Pancreas (tissue), 10 donors: ENCODE measurements around the gene MEAK7. TPM values are rescaled to one million over a fixed set of nuclear protein-coding genes. Genes with fewer than 3 reads are reported as not detected.

Source experiments
- ATAC-seq, 4 donors: fragments of 200-7000 bp; cut with Tn5 transposase; one replicate each; pipeline versions ENCODE4 v1.8.0 to v1.9.1; 2020; ENCODE audit warnings: mild to moderate bottlenecking in 4 of 4, moderate library complexity in 4 of 4
- DNase-seq, 6 donors: peaks; one replicate each; pipeline ENCODE4 v3.0.0-alpha.2; 2020
- FAIRE-seq: peaks from 2 replicates; lab custom pipeline; 2012; peaks lifted over from hg19 to GRCh38; lab: Jason Lieb, UNC
- H3K27ac ChIP-seq, 4 donors: fragments of 200-600 bp; sonication (generic); 1 replicate in 3 of 4; 2 replicates in 1 of 4; pipeline versions ENCODE4 v1.5.0 to v1.8.0; 2020
- H3K27me3 ChIP-seq, 4 donors: fragments of 200-600 bp; one replicate each; pipeline ENCODE4 v1.8.0; 2021
- H3K36me3 ChIP-seq, 3 donors: fragments of 200-600 bp; sonication (generic) in 1 of 3; one replicate each; pipeline versions ENCODE4 v1.5.0 to v1.8.0; 2020 to 2021
- H3K4me1 ChIP-seq, 3 donors: fragments of 200-600 bp; one replicate each; pipeline ENCODE4 v1.8.0; 2021
- H3K4me3 ChIP-seq, 4 donors: fragments of 200-600 bp; sonication (generic) in 2 of 4; one replicate each; pipeline versions ENCODE4 v1.5.0 to v1.8.0; 2020 to 2021
- H3K9me3 ChIP-seq, 4 donors: fragments of 200-600 bp; one replicate each; pipeline ENCODE4 v1.8.0; 2021
- CTCF ChIP-seq, 4 donors: fragments of 200-600 bp; sonication (generic) in 3 of 4; IDR thresholded peaks; one replicate each; pipeline versions ENCODE4 v1.5.0 to v1.8.0; 2021; ENCODE audit warnings: antibody characterized with exemption in 4 of 4
- WGBS, 2 donors: extraction: QIAGEN DNeasy Blood & Tissue Kit; methylation state at CpG; one replicate each; pipeline ENCODE4 v1.1.7; 2013; 5-methylcytosine and 5-hydroxymethylcytosine counted together
- intact Hi-C, 3 donors: fragments of 100-400 bp; cut with DNase I; formaldehyde crosslinking; loops; one replicate each; pipeline versions ENCODE4 v1.11.1 to v1.14.2; 2022
- polyA plus RNA-seq, 2 donors: library from polyadenylated mRNA; stranded (reverse); fragments of 200-250 nt; gene quantifications; one replicate each; pipeline ENCODE4 v1.2.3, GENCODE V29; 2013
- total RNA-seq, 6 donors: library from RNA; stranded (reverse); fragmentation: NEBNext Ultra II Directional in 4 of 6; extraction: Animal tissue kit (Norgen Biotek cat#: 25700) in 4 of 6; gene quantifications; one replicate each; pipeline versions ENCODE4 v1.2.1 to v1.2.4, GENCODE V29; 2021 to 2023
- donor health status: healthy with polysubstance abuse.
- donor health status: DM: no; HTN: no; CAD: no; lungs with moderate emphysema.
- donor health status: DM: no; HTN: no; CAD: no.
- donor health status: control.
- donor health status: control.
- donor health status: Bipolar disorder and iron deficiency.
- donor health status: DM: yes; HTN: yes; CAD: no.
- donor health status: DM: no; HTN: no; CAD: no.
- donor health status: DM: no; HTN: no; CAD: no.
- donor health status: DM: yes; HTN: yes; CAD: no.

The MEAK7 gene
- total and polyA plus RNA-seq, 8 donors: 2.1 to 10.5 (median 4.8) TPM

DNA sequence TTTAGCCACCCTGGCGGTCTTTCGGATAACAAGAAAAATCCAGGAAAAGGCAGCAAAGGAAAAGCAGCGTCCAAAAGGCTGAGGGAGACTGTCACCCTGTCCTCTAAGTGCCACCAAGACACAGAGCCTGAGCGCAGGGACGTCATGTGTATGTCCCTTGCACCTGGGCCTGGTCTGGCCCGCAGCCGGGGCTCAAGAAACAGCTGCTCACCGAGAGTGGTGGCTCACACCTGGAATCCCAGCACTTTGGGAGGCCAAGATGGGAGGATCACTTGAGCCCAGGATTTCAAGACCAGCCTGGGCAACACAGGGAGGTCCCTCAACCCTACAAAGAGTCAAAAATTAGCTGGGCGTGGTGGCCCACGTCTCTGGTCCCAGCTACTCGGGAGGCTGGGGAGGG lies 9.2 kb upstream of the MEAK7 start:
- no peaks in the 10 kb centered on the region for H3K9me3 ChIP-seq
- H3K4me1 ChIP-seq: peaks cover 0 to 4% (median 0%) of the 10 kb centered on the region in 3 donors
- H3K4me3 ChIP-seq: no peak overlapping the region
- intact Hi-C loops: loop anchor here in 2 of 3 donors (5.0 to 10.0 kb wide), 3 partner anchors 109 to 214 kb away; no protein-coding TSS in a partner anchor
- ATAC-seq (no peak), FAIRE-seq (no peak), DNase-seq (no peak)
- H3K27ac ChIP-seq: no peak overlapping the region
- WGBS, 2 donors: 72 to 81% methylated on average over 10 to 11 of the region's 11 CpGs
- H3K36me3 ChIP-seq: no peaks in the 10 kb centered on the region
- no peak for TF ChIP-seq CTCF (IDR thresholded peaks at IDR 0.05)
- no peaks in the 10 kb centered on the region for H3K27me3 ChIP-seq

- H3K4me1 ChIP-seq: peaks cover 0 to 4% (median 0%) of the 10 kb centered on the region in 3 donors
- intact Hi-C loops: loop anchor here in 2 of 3 donors (5.0 to 10.0 kb wide), 3 partner anchors 109 to 214 kb away; no protein-coding TSS in a partner anchor
- no peak overlapping the region for H3K4me3 ChIP-seq
- H3K9me3 ChIP-seq: no peaks in the 10 kb centered on the region
- no peaks in the 10 kb centered on the region for H3K36me3 ChIP-seq
- no peak for ATAC-seq
- no peaks in the 10 kb centered on the region for H3K27me3 ChIP-seq
- 84 to 88% methylated on average over 10 of the region's 10 CpGs for WGBS, 2 donors
- DNase-seq: no peak
- FAIRE-seq: no peak
- TF ChIP-seq CTCF (IDR thresholded peaks at IDR 0.05): no peak
- H3K27ac ChIP-seq: no peak overlapping the region
These were observed 8.7 kb upstream of the MEAK7 start for GRCh38 chr16:84513123-84513522.

GRCh38 chr16:84511831-84512230 lies 7.4 kb upstream of the MEAK7 start:
- Histone ChIP-seq H3K4me3 (no peak overlapping the region), H3K4me1 (peaks cover 0 to 4% (median 0%) of the 10 kb centered on the region in 3 donors), H3K27ac (no peak overlapping the region), H3K27me3 (no peaks in the 10 kb centered on the region), H3K36me3 (no peaks in the 10 kb centered on the region), H3K9me3 (no peaks in the 10 kb centered on the region)
- DNase-seq (no peak), FAIRE-seq (no peak), ATAC-seq (no peak)
- no peak for TF ChIP-seq CTCF (IDR thresholded peaks at IDR 0.05)
- intact Hi-C loops: loop anchor here in 2 of 3 donors (5.0 to 10.0 kb wide), 3 partner anchors 110 to 215 kb away; no protein-coding TSS in a partner anchor
- WGBS, 2 donors: 51 to 56% methylated on average over 13 of the region's 13 CpGs

DNA sequence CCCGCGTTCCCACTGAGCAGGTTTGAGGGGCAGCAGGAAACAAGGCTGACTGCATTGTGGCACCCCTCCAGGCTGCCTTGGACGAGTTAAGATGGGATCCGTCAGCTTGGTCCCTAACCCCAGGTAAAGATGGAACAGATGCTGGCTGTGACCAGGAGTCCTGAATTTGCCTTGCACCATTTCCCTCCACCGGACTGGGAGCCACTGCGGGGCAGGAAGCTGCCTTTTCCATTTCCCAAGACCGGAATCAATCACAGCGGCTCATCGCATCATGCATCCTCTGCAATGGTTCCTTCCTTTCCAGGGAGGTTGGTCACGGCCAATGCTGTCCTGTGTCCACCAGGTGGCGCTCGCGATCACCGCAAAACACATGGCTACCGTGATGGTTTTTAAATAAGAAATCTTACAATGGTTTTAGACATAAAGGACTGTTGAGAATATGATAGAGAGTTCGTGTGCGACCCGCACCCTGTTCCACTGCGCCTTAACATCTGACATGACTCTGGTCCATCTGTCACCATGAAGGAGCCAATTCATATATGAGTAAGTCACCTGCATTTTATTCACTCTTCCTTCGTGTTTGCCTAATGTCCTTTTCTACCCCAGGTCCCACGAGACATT lies 6.8 kb upstream of the MEAK7 start:
- 7% methylated on average over 21 of the region's 21 CpGs for WGBS, 2 donors

More for the DNA sequence above, 6.8 kb upstream of the MEAK7 start:
- Histone ChIP-seq H3K9me3 (no peaks in the 10 kb centered on the region), H3K27me3 (no peaks in the 10 kb centered on the region), H3K4me3 (no peak overlapping the region), H3K4me1 (peaks cover 0 to 4% (median 0%) of the 10 kb centered on the region in 3 donors), H3K36me3 (no peaks in the 10 kb centered on the region), H3K27ac (no peak overlapping the region)
- intact Hi-C loops: loop anchor here in 2 of 3 donors (5.0 to 10.0 kb wide), 3 partner anchors 111 to 216 kb away; no protein-coding TSS in a partner anchor
- peak; percentile 87 to 92 (median 89) for ATAC-seq
- peak; percentile 67 to 96 (median 82) for DNase-seq
- FAIRE-seq: no peak
- TF ChIP-seq CTCF (IDR thresholded peaks at IDR 0.05): peak; percentile 89 to 99 (median 98)
